ENCODE data around the gene CNTN6.

Gene CNTN6

DNA sequence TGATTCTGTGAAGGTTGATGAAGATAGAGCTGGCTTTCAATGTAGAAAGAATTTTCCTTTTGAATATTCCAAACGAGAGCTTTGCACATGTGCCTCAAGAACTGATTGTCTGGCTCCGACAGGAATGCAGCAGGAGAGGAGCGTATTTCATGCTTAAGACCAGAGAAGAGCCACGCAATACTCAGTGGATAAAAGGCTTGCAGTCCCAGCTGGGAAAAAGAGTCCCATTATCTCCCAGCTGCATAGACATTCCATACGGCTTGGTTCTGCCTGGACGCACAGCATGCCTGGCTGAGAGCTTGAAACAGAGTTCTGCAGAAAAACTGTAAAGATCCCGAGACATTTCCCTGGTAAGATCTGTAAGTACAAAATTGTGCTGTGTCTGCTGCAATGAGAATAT, at the start of gene CNTN6:
TSS of gene CNTN6 (plus strand) at position 254 of the 400 bp plus-strand sequence. CDS start 54,985 bp downstream, outside the sequence.
- no peak for DNase-seq (ENCODE audit: low read depth)
- peaks cover 3% of the 10 kb centered on the region for H3K4me1 ChIP-seq (ENCODE audit: control insufficient read depth, insufficient read depth, low read length)
- no peak within 1 kb of the TSS for H3K9ac ChIP-seq (ENCODE audit: low read length)
- H3K4me3 ChIP-seq (ENCODE audit: low read length), result no peak within 1 kb of the TSS
- H3K27me3 ChIP-seq (replicated peaks; ENCODE audit: control insufficient read depth, insufficient read depth, low read length), result peaks cover 3% of the 10 kb centered on the region
- peaks cover 3% of the 10 kb centered on the region for H3K9me3 ChIP-seq (ENCODE audit: control insufficient read depth, low read length)
- H3K36me3 ChIP-seq (ENCODE audit: control insufficient read depth, insufficient read depth, low read length, severe bottlenecking), result no peaks in the 10 kb centered on the region

DNA sequence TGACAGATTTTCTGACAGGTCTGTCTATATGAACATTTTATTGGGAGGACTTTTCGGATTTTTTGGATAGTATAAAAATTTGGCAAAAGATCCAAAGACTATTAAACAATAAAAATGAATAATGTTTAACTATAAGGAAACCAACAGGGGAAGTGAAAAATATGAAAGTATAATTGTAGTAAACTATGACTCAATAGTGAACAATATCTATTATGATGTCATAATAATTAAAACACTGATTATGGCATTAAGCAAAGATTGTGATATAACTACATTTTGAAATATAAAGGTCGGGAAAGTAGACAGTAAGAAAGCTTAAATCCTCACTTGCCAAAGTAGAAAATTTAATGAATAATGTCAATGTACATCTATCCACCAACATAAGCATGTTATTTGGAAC, 44.3 kb upstream of the CNTN6 start:
- no peak overlapping the region for H3K9ac ChIP-seq (ENCODE audit: low read length)
- H3K36me3 ChIP-seq (ENCODE audit: control insufficient read depth, insufficient read depth, low read length, severe bottlenecking), result no peaks in the 10 kb centered on the region
- no peak for DNase-seq (ENCODE audit: low read depth)
- H3K4me3 ChIP-seq (ENCODE audit: low read length), result no peak overlapping the region
- no peaks in the 10 kb centered on the region for H3K27me3 ChIP-seq (replicated peaks; ENCODE audit: control insufficient read depth, insufficient read depth, low read length)
- no peaks in the 10 kb centered on the region for H3K4me1 ChIP-seq (ENCODE audit: control insufficient read depth, insufficient read depth, low read length)
- H3K9me3 ChIP-seq (ENCODE audit: control insufficient read depth, low read length), result peaks cover 16% of the 10 kb centered on the region

- H3K4me1 ChIP-seq (ENCODE audit: control insufficient read depth, insufficient read depth, low read length), result no peaks in the 10 kb centered on the region
- H3K9me3 ChIP-seq (ENCODE audit: control insufficient read depth, low read length), result no peaks in the 10 kb centered on the region
- H3K36me3 ChIP-seq (ENCODE audit: control insufficient read depth, insufficient read depth, low read length, severe bottlenecking), result no peaks in the 10 kb centered on the region
- no peaks in the 10 kb centered on the region for H3K27me3 ChIP-seq (replicated peaks; ENCODE audit: control insufficient read depth, insufficient read depth, low read length)
- no peak for DNase-seq (ENCODE audit: low read depth)
- H3K4me3 ChIP-seq (ENCODE audit: low read length), result no peak overlapping the region
- H3K9ac ChIP-seq (ENCODE audit: low read length), result no peak overlapping the region
Measured at GRCh38 chr3:1055870-1056269, 37.0 kb upstream of the CNTN6 start.

- peak overlapping the region; percentile 37 for H3K4me3 ChIP-seq (ENCODE audit: low read length)
- H3K27me3 ChIP-seq (replicated peaks; ENCODE audit: control insufficient read depth, insufficient read depth, low read length), result no peaks in the 10 kb centered on the region
- H3K9ac ChIP-seq (ENCODE audit: low read length), result no peak overlapping the region
- no peaks in the 10 kb centered on the region for H3K9me3 ChIP-seq (ENCODE audit: control insufficient read depth, low read length)
- no peaks in the 10 kb centered on the region for H3K36me3 ChIP-seq (ENCODE audit: control insufficient read depth, insufficient read depth, low read length, severe bottlenecking)
- DNase-seq (ENCODE audit: low read depth), result no peak
- H3K4me1 ChIP-seq (ENCODE audit: control insufficient read depth, insufficient read depth, low read length), result no peaks in the 10 kb centered on the region
Measured at GRCh38 chr3:1056744-1057143, 36.1 kb upstream of the CNTN6 start.

DNA sequence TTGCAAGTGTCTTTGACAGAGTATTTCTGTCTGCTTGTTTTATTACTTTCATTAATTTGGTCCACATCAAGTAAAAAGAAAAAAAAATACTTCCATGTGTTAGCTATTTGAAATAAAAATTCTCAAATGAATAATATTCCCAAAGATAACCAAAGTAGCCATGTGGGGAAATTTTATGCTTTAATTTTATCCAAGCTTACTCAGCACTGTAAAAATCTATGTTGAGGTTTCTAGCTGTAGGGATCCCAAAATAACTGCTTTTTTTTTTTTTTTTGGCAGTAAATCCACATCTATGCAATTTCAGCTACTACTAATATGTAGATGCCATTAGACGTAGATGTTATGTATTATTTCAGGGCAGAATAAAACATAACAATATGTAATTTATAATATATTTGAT, 35.4 kb upstream of the CNTN6 start:
- no peaks in the 10 kb centered on the region for H3K4me1 ChIP-seq (ENCODE audit: control insufficient read depth, insufficient read depth, low read length)
- no peaks in the 10 kb centered on the region for H3K36me3 ChIP-seq (ENCODE audit: control insufficient read depth, insufficient read depth, low read length, severe bottlenecking)
- H3K4me3 ChIP-seq (ENCODE audit: low read length), result no peak overlapping the region
- DNase-seq (ENCODE audit: low read depth), result no peak
- H3K9ac ChIP-seq (ENCODE audit: low read length), result no peak overlapping the region
- no peaks in the 10 kb centered on the region for H3K27me3 ChIP-seq (replicated peaks; ENCODE audit: control insufficient read depth, insufficient read depth, low read length)
- H3K9me3 ChIP-seq (ENCODE audit: control insufficient read depth, low read length), result no peaks in the 10 kb centered on the region

DNA sequence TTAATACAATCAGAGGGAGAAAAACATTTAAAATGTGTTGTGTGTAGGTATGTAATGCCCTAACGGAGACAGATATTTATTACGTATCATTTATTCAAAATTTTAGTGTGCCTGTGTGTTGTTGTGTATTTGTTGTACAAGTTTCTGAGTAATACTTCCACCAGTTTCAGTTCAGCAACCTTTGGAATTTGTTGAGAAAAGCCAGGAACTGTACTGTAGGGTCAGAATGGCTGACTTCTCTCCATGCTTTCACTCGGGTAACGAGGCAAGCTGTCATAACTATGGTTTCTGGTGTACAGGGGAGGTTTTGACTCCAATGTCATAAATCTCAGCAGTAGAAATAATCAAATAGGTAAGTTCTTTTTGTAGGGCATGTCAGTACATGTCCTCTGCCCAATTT, 23.8 kb upstream of the CNTN6 start:
- peaks cover 3% of the 10 kb centered on the region for H3K4me1 ChIP-seq (ENCODE audit: control insufficient read depth, insufficient read depth, low read length)
- no peak overlapping the region for H3K9ac ChIP-seq (ENCODE audit: low read length)
- H3K9me3 ChIP-seq (ENCODE audit: control insufficient read depth, low read length), result no peaks in the 10 kb centered on the region
- no peak overlapping the region for H3K4me3 ChIP-seq (ENCODE audit: low read length)
- no peaks in the 10 kb centered on the region for H3K36me3 ChIP-seq (ENCODE audit: control insufficient read depth, insufficient read depth, low read length, severe bottlenecking)
- no peaks in the 10 kb centered on the region for H3K27me3 ChIP-seq (replicated peaks; ENCODE audit: control insufficient read depth, insufficient read depth, low read length)
- no peak for DNase-seq (ENCODE audit: low read depth)

- DNase-seq (ENCODE audit: low read depth), result no peak
- Histone ChIP-seq H3K4me1 (ENCODE audit: control insufficient read depth, insufficient read depth, low read length) (peaks cover 5% of the 10 kb centered on the region), H3K36me3 (ENCODE audit: control insufficient read depth, insufficient read depth, low read length, severe bottlenecking) (no peaks in the 10 kb centered on the region), H3K9me3 (ENCODE audit: control insufficient read depth, low read length) (no peaks in the 10 kb centered on the region), H3K9ac (ENCODE audit: low read length) (no peak overlapping the region), H3K27me3 (replicated peaks; ENCODE audit: control insufficient read depth, insufficient read depth, low read length) (no peaks in the 10 kb centered on the region), H3K4me3 (ENCODE audit: low read length) (no peak overlapping the region)
Measured at GRCh38 chr3:1072041-1072440, 20.8 kb upstream of the CNTN6 start.

DNA sequence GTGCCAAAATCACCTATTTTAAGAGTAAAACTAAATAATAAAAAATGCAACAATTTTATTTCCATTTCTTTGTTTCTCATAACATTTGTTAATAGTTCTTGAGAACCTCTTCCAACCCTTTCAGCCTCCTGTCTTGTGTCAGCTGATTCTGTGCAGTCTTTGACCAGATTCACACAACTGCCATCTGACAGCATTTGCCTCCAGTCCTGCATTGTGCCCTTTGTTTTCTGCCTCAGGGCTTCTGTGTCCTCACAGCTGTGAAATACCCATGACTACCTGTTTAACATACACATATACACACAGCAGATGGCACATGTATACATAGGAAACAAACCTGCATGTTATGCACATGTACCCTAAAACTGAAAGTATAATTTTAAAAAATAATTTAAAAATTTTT, 13.2 kb upstream of the CNTN6 start:
- Histone ChIP-seq H3K27me3 (replicated peaks; ENCODE audit: control insufficient read depth, insufficient read depth, low read length) (no peaks in the 10 kb centered on the region), H3K4me1 (ENCODE audit: control insufficient read depth, insufficient read depth, low read length) (no peaks in the 10 kb centered on the region), H3K9ac (ENCODE audit: low read length) (no peak overlapping the region), H3K36me3 (ENCODE audit: control insufficient read depth, insufficient read depth, low read length, severe bottlenecking) (no peaks in the 10 kb centered on the region), H3K4me3 (ENCODE audit: low read length) (no peak overlapping the region), H3K9me3 (ENCODE audit: control insufficient read depth, low read length) (no peaks in the 10 kb centered on the region)
- DNase-seq (ENCODE audit: low read depth), result no peak

GRCh38 chr3:1082108-1082507, 10.7 kb upstream of the CNTN6 start:
- H3K9ac ChIP-seq (ENCODE audit: low read length), result no peak overlapping the region
- no peaks in the 10 kb centered on the region for H3K36me3 ChIP-seq (ENCODE audit: control insufficient read depth, insufficient read depth, low read length, severe bottlenecking)
- H3K4me3 ChIP-seq (ENCODE audit: low read length), result no peak overlapping the region
- no peaks in the 10 kb centered on the region for H3K9me3 ChIP-seq (ENCODE audit: control insufficient read depth, low read length)
- H3K4me1 ChIP-seq (ENCODE audit: control insufficient read depth, insufficient read depth, low read length), result peaks cover 5% of the 10 kb centered on the region
- H3K27me3 ChIP-seq (replicated peaks; ENCODE audit: control insufficient read depth, insufficient read depth, low read length), result no peaks in the 10 kb centered on the region
- peak; percentile 3 for DNase-seq (ENCODE audit: low read depth)

GRCh38 chr3:1087066-1087560, 5.7 kb upstream of the CNTN6 start:
- DNase-seq (ENCODE audit: low read depth), result peak; percentile 29
- Histone ChIP-seq H3K4me3 (ENCODE audit: low read length) (peak overlapping the region; percentile 55), H3K27me3 (replicated peaks; ENCODE audit: control insufficient read depth, insufficient read depth, low read length) (no peaks in the 10 kb centered on the region), H3K9ac (ENCODE audit: low read length) (peak overlapping the region; percentile 16), H3K4me1 (ENCODE audit: control insufficient read depth, insufficient read depth, low read length) (peaks cover 12% of the 10 kb centered on the region), H3K36me3 (ENCODE audit: control insufficient read depth, insufficient read depth, low read length, severe bottlenecking) (no peaks in the 10 kb centered on the region), H3K9me3 (ENCODE audit: control insufficient read depth, low read length) (no peaks in the 10 kb centered on the region)

DNA sequence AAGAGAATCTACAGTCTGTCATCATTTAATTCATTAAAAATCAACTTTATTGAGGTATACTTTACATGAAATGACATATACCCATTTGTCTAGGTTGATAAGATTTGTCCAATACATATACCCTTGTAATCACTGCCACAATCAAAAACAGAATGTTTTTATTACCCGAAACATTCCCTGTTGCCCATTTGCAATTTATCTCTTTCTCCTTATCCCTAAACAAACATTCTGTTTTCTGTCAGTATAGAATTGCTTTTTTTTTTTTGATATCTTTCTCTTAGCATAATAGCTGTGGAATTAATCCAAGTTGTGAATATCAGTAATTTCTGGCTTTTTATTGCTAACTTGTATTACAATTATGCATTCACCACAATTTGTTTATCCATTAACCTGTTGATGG, 4.3 kb upstream of the CNTN6 start:
- Histone ChIP-seq H3K4me3 (ENCODE audit: low read length) (no peak overlapping the region), H3K9ac (ENCODE audit: low read length) (no peak overlapping the region), H3K36me3 (ENCODE audit: control insufficient read depth, insufficient read depth, low read length, severe bottlenecking) (no peaks in the 10 kb centered on the region), H3K9me3 (ENCODE audit: control insufficient read depth, low read length) (no peaks in the 10 kb centered on the region), H3K4me1 (ENCODE audit: control insufficient read depth, insufficient read depth, low read length) (peaks cover 12% of the 10 kb centered on the region), H3K27me3 (replicated peaks; ENCODE audit: control insufficient read depth, insufficient read depth, low read length) (peaks cover under 1% of the 10 kb centered on the region)
- DNase-seq (ENCODE audit: low read depth), result no peak

GRCh38 chr3:1091286-1091685, 1.5 kb upstream of the CNTN6 start:
- H3K36me3 ChIP-seq (ENCODE audit: control insufficient read depth, insufficient read depth, low read length, severe bottlenecking), result no peaks in the 10 kb centered on the region
- H3K27me3 ChIP-seq (replicated peaks; ENCODE audit: control insufficient read depth, insufficient read depth, low read length), result peaks cover 3% of the 10 kb centered on the region
- no peak for DNase-seq (ENCODE audit: low read depth)
- H3K9ac ChIP-seq (ENCODE audit: low read length), result no peak overlapping the region
- peaks cover 12% of the 10 kb centered on the region for H3K4me1 ChIP-seq (ENCODE audit: control insufficient read depth, insufficient read depth, low read length)
- peaks cover 3% of the 10 kb centered on the region for H3K9me3 ChIP-seq (ENCODE audit: control insufficient read depth, low read length)
- H3K4me3 ChIP-seq (ENCODE audit: low read length), result no peak overlapping the region
